SK-N-SH treated with all-trans-retinoic acid at 6 μM for 48 hours (cell line): ENCODE measurements around the gene LRCH4.
"Not testable (repeated sequence)": the region's sequence is repeated elsewhere in the genome, so short reads cannot be mapped to it uniquely, and the experiment has no call there.

Experiments used
- ATAC-seq: fragments of 200-7000 bp; cut with Tn5 transposase; 3 replicates; pipeline ENCODE4 v1.9.1; 2020; ENCODE audit warnings: mild to moderate bottlenecking, moderate library complexity

The LRCH4 gene

DNA sequence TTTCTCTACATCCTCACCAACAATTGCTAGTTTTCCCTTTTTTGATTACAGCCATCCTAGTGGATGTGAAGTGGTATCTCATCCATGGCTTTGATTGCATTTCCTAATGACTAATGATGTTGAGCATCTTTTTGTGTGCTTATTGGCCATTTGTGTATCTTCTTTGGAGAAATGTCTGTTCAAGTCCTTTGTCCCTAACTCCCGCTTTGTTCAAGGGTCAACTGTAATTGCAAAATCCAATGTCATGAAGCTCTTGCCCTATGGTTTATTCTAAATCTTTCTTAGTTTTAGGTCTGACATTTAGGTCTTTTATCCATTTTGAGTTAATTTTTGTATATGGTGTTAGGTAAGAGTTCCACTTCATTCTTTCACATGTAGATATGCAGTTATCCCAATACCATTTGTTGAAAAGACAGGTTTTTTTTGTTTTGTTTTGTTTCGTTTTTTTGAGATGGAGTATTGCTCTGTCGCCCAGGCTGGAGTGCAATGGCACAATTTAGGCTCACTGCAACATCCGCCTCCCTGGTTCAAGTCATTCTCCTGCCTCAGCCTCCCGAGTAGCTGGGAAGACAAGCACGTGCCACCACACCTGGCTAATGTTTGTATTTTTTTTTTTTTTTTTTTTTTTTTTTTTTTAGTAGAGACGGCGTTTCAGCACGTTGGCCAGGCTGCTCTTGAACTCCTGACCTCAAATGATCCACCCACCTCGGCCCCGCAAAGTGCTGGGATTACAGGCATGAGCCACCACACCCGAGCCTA is 57.6 kb downstream of the LRCH4 start:
- not testable (repeated sequence) for ATAC-seq
